ENCODE results near the gene ULBP3. TPM values are rescaled to one million over a fixed set of nuclear protein-coding genes. Genes with fewer than 3 reads are reported as not detected.
"Not testable (repeated sequence)": the region's sequence is repeated elsewhere in the genome, so short reads cannot be mapped to it uniquely, and the experiment has no call there.

ULBP3 gene
- total RNA-seq, 1 donor from 2014 or later: 14.8 TPM

DNA sequence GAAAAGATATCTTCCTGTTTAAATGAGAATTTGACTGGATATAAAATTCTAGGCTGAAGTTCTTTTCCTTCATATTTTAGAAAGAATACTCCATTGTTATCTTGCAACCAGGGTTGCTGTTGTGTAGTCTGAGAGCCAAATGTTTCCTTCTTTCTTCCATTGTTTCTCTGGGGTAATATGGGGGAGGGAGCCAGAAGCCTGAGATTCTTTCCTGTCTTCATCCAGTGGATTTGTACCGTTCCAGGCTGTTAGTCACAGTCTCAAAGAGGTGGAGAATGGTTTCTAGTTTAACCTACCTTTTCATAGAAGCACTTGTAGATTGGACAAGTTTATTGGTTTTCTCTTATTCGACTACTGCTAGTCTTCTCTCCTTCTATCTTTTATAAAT, 6.1 kb upstream of the ULBP3 start:
- TF ChIP-seq CTCF (IDR thresholded peaks at IDR 0.05; ENCODE audit: insufficient read depth, low read length, poor library complexity, severe bottlenecking): no peak
- Histone ChIP-seq H3K27me3 (ENCODE audit: control insufficient read depth, insufficient read depth, low read length) (no peaks in the 10 kb centered on the region), H3K36me3 (ENCODE audit: control insufficient read depth, insufficient read depth, low read length) (no peaks in the 10 kb centered on the region), H3K4me3 (ENCODE audit: low read depth, low read length) (no peak overlapping the region)
- no peak for DNase-seq (ENCODE audit: low read depth)

GRCh38 chr6:150074396-150075033, 5.6 kb upstream of the ULBP3 start:
- not testable (repeated sequence) for H3K36me3 ChIP-seq (ENCODE audit: control insufficient read depth, insufficient read depth, low read length); H3K4me3 ChIP-seq (ENCODE audit: low read depth, low read length); H3K27me3 ChIP-seq (ENCODE audit: control insufficient read depth, insufficient read depth, low read length); DNase-seq (ENCODE audit: low read depth)

- Histone ChIP-seq H3K4me3 (ENCODE audit: low read depth, low read length) (no peak overlapping the region), H3K27me3 (ENCODE audit: control insufficient read depth, insufficient read depth, low read length) (no peaks in the 10 kb centered on the region), H3K36me3 (ENCODE audit: control insufficient read depth, insufficient read depth, low read length) (no peaks in the 10 kb centered on the region)
- TF ChIP-seq CTCF (IDR thresholded peaks at IDR 0.05; ENCODE audit: insufficient read depth, low read length, poor library complexity, severe bottlenecking): no peak
- peak; percentile 45 for DNase-seq (ENCODE audit: low read depth)
These were observed 3.3 kb upstream of the ULBP3 start for GRCh38 chr6:150072201-150072600.

DNA sequence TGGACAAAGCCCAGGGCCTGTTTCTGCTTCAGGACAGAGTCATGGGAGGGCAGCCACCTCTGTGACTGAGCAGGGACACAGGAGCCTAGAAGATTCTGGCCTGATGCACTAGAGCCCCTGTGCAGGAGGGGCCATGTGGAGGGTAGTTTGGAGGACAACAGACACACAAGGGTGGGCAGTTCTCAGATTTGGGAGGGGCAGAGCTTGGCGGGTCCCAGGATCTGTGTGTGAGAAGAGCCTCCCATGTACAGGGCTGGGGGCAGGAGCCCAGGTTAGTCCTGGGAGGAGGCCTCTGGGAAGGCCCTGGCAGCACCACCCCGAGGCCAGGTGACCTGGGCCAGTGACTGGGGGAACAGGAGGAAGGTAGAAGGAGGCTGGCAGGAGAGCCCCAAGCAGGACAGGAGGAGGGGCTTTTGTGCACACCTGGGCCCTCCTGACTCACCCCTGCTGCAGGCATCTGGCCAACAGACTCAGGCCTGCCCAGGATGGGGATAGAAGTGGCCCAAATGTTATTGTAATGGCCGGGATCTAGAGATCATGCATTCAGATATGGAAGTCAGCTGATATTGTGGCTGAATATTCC, 1.4 kb upstream of the ULBP3 start:
- no peaks in the 10 kb centered on the region for H3K36me3 ChIP-seq (ENCODE audit: control insufficient read depth, insufficient read depth, low read length)
- DNase-seq (ENCODE audit: low read depth): no peak

GRCh38 chr6:150069706-150070105, 785 bp upstream of the ULBP3 start:
- no peak overlapping the region for H3K4me3 ChIP-seq (ENCODE audit: low read depth, low read length)

More for the DNA sequence above, 1.4 kb upstream of the ULBP3 start:
- H3K27me3 ChIP-seq (ENCODE audit: control insufficient read depth, insufficient read depth, low read length): no peaks in the 10 kb centered on the region
- H3K4me3 ChIP-seq (ENCODE audit: low read depth, low read length): no peak overlapping the region
- no peak for TF ChIP-seq CTCF (IDR thresholded peaks at IDR 0.05; ENCODE audit: insufficient read depth, low read length, poor library complexity, severe bottlenecking)

GRCh38 chr6:150068151-150068550, 770 bp downstream of the ULBP3 start:
- Histone ChIP-seq H3K36me3 (ENCODE audit: control insufficient read depth, insufficient read depth, low read length) (no peaks in the 10 kb centered on the region), H3K4me3 (ENCODE audit: low read depth, low read length) (peak overlapping the region; percentile 62), H3K27me3 (ENCODE audit: control insufficient read depth, insufficient read depth, low read length) (no peaks in the 10 kb centered on the region)
- TF ChIP-seq CTCF (IDR thresholded peaks at IDR 0.05; ENCODE audit: insufficient read depth, low read length, poor library complexity, severe bottlenecking): no peak
- DNase-seq (ENCODE audit: low read depth): no peak

More at GRCh38 chr6:150069706-150070105, 785 bp upstream of the ULBP3 start:
- no peak for DNase-seq (ENCODE audit: low read depth)
- H3K27me3 ChIP-seq (ENCODE audit: control insufficient read depth, insufficient read depth, low read length): no peaks in the 10 kb centered on the region
- no peak for TF ChIP-seq CTCF (IDR thresholded peaks at IDR 0.05; ENCODE audit: insufficient read depth, low read length, poor library complexity, severe bottlenecking)
- no peaks in the 10 kb centered on the region for H3K36me3 ChIP-seq (ENCODE audit: control insufficient read depth, insufficient read depth, low read length)
